C4-2B (cell line): ENCODE data around the gene KHDRBS2.

Experiments
- CTCF ChIP-seq: fragments of 450-650 bp; conservative IDR thresholded peaks from 2 replicates; pipeline ENCODE4 v1.5.1; 2017; ENCODE audit warnings: mild to moderate bottlenecking
- ZFX ChIP-seq: fragments of 450-650 bp; IDR thresholded peaks from 2 replicates; pipeline ENCODE4 v1.6.1; 2017

- TF ChIP-seq CTCF (no peak), ZFX (no peak)
Observed at GRCh38 chr6:61679625-61680024, 606.4 kb downstream of the KHDRBS2 start.
